GM23248 (cell line): Measurements from ENCODE around the gene TMEM52B. TPM values are rescaled to one million over a fixed set of nuclear protein-coding genes. Genes with fewer than 3 reads are reported as not detected.
A peak's percentile ranks its signal among the peaks of the same experiment; 100 is the strongest.

Experiments used
- DNase-seq: peaks from one replicate; pipeline ENCODE4 v3.0.0-alpha.2; 2015
- H2AFZ ChIP-seq: fragments of 200-600 bp; sonication (generic); 2 replicates; pipeline ENCODE4 v1.6.1; 2016; ENCODE audit warnings: antibody characterized with exemption
- H3F3A ChIP-seq: fragments of 200-600 bp; sonication (generic); 2 replicates; pipeline ENCODE4 v1.6.1; 2016; ENCODE audit warnings: mild to moderate bottlenecking, antibody characterized with exemption, mixed run types; ENCODE audit not compliant: insufficient read depth
- H3K27ac ChIP-seq: fragments of 200-600 bp; sonication (generic); 2 replicates; pipeline ENCODE4 v1.5.1; 2016; ENCODE audit warnings: mild to moderate bottlenecking
- H3K27me3 ChIP-seq: fragments of 200-600 bp; sonication (generic); replicated peaks from 2 replicates; pipeline ENCODE4 v1.6.1; 2016; ENCODE audit warnings: mild to moderate bottlenecking; ENCODE audit not compliant: insufficient read depth
- H3K36me3 ChIP-seq: fragments of 200-600 bp; sonication (generic); 2 replicates; pipeline ENCODE4 v1.6.1; 2016; ENCODE audit warnings: low read depth, mild to moderate bottlenecking
- H3K4me1 ChIP-seq: fragments of 200-600 bp; sonication (generic); 2 replicates; pipeline ENCODE4 v1.6.1; 2016; ENCODE audit warnings: mild to moderate bottlenecking; ENCODE audit not compliant: insufficient read depth
- H3K4me2 ChIP-seq: fragments of 200-600 bp; sonication (generic); one replicate; pipeline ENCODE4 v1.6.1; 2016; ENCODE audit warnings: mild to moderate bottlenecking; ENCODE audit not compliant: unreplicated experiment
- H3K4me3 ChIP-seq: fragments of 200-600 bp; sonication (generic); 2 replicates; pipeline ENCODE4 v1.5.1; 2016; ENCODE audit warnings: mild to moderate bottlenecking
- H3K79me2 ChIP-seq: fragments of 200-600 bp; sonication (generic); 2 replicates; pipeline ENCODE4 v1.6.1; 2016; ENCODE audit warnings: mild to moderate bottlenecking; ENCODE audit not compliant: insufficient read depth
- H3K9ac ChIP-seq: fragments of 200-600 bp; sonication (generic); 2 replicates; pipeline ENCODE4 v1.6.1; 2016; ENCODE audit warnings: mild to moderate bottlenecking
- H3K9me2 ChIP-seq: fragments of 200-600 bp; sonication (generic); 2 replicates; pipeline ENCODE4 v1.6.1; 2016; ENCODE audit warnings: mixed run types, mild to moderate bottlenecking, moderate library complexity; ENCODE audit not compliant: insufficient read depth
- H3K9me3 ChIP-seq: fragments of 200-600 bp; sonication (generic); one replicate; pipeline ENCODE4 v1.6.1; 2017; ENCODE audit warnings: low read depth
- H4K20me1 ChIP-seq: fragments of 200-600 bp; sonication (generic); 2 replicates; pipeline ENCODE4 v1.6.0; 2016; ENCODE audit not compliant: insufficient read depth
- EZH2 ChIP-seq: fragments of 200-600 bp; sonication (generic); IDR thresholded peaks from 2 replicates; pipeline ENCODE4 v1.6.1; 2018; ENCODE audit warnings: antibody characterized with exemption, mild to moderate bottlenecking; ENCODE audit not compliant: insufficient read depth, poor library complexity, severe bottlenecking
- EZH2phosphoT487 ChIP-seq: fragments of 200-600 bp; sonication (generic); IDR thresholded peaks from 2 replicates; pipeline ENCODE4 v1.6.1; 2018; ENCODE audit warnings: antibody characterized with exemption, moderate library complexity, mild to moderate bottlenecking, low read depth; ENCODE audit not compliant: insufficient read depth
- WGBS, 2 experiments: methylation state at CpG; one replicate each; pipeline ENCODE4 v1.1.6; 2015 to 2017; ENCODE audit warnings: low lambda C conversion rate in 2 of 2, low coverage in 1 of 2; ENCODE audit errors: missing lambda C conversion rate in 2 of 2; 5-methylcytosine and 5-hydroxymethylcytosine counted together
- in situ Hi-C: fragments of 300-500 bp; cut with MboI; formaldehyde crosslinking; loops from 2 replicates; pipeline ENCODE4 v1.15.0; 2020
- polyA plus RNA-seq: library from polyadenylated mRNA; unstranded; fragments of >200 nt; fragmentation: Nextera tagmentation; extraction: Ambion mirVana; gene quantifications from 2 replicates; pipeline ENCODE4 v1.2.1, GENCODE V29; 2016
- total RNA-seq: library from RNA; depleted of rRNA; stranded (reverse); fragments of >200 nt; shearing (Covaris generic); gene quantifications from 2 replicates; pipeline ENCODE4 v1.2.3, GENCODE V29; 2014

TMEM52B gene
- total and polyA plus RNA-seq, 2 experiments from 2014 or later: 0.25 to 6.7 TPM

DNA sequence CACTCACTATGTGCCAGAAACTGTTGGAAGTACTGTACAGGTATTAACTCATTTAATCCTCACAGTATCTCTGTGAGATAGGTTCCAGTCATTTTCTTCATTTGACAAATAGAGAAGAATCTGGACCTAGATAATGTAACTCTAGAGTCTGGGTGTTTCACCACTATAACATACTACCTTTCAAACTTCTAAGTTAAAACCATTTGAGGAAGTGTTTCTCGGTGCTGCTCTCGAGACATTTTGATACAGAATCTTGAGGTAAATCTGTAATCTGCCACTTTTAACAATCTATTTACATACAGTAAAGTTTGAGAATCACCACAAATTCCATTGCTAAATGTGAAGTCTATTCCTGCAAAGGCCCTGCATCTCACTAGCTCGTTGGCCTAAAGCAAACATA lies 15.7 kb upstream of the TMEM52B start:
- Histone ChIP-seq H3K4me2 (no peak overlapping the region), H3F3A (0 out of 2 replicates have a peak, but pooled peaks cover 7% of the 10 kb centered on the region), H3K9ac (no peak overlapping the region), H3K27me3 (no peaks in the 10 kb centered on the region), H3K4me3 (no peak overlapping the region), H3K79me2 (no peaks in the 10 kb centered on the region), H3K9me2 (no peaks in the 10 kb centered on the region), H3K36me3 (no peaks in the 10 kb centered on the region), H4K20me1 (no peaks in the 10 kb centered on the region), H2AFZ (peak overlapping the region; percentile 32; the same call in 1 of the 2 replicates), H3K27ac (no peak overlapping the region), H3K9me3 (no peaks in the 10 kb centered on the region), H3K4me1 (peaks cover 13% of the 10 kb centered on the region)
- no peak for TF ChIP-seq EZH2phosphoT487
- no peak for TF ChIP-seq EZH2
- DNase-seq: no peak
- WGBS, 2 experiments: 79 to 81% methylated on average over 3 of the region's 3 CpGs
- in situ Hi-C loops: no loop called here

DNA sequence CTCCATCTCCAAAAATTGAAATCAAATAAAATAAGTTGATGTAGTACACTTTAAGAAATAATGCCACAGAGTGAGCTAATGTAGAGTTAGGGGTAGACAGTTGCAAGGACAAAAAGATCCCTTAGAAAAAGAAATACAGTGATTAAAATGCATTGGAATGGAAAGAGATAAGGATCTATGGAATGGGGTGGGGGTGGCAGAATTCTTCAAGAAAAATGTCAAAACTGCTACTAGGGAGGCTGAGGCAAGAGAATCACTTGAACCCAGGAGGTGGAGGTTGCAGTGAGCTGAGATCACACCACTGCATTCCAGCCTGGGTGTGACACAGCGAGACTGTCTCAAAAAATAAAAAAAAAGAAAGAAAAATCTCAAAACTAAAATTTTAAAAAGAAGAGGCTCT lies 13.4 kb upstream of the TMEM52B start:
- Histone ChIP-seq H3K79me2 (no peaks in the 10 kb centered on the region), H3K9ac (no peak overlapping the region), H3K36me3 (no peaks in the 10 kb centered on the region), H3K4me3 (no peak overlapping the region), H3K9me2 (no peaks in the 10 kb centered on the region), H3K27me3 (no peaks in the 10 kb centered on the region), H3K9me3 (no peaks in the 10 kb centered on the region), H3K4me2 (no peak overlapping the region), H4K20me1 (no peaks in the 10 kb centered on the region), H3K4me1 (peaks cover 31% of the 10 kb centered on the region), H3F3A (peaks cover 6% of the 10 kb centered on the region), H2AFZ (no peak overlapping the region), H3K27ac (no peak overlapping the region)
- no peak for DNase-seq
- in situ Hi-C loops: no loop called here
- WGBS, 2 experiments: 0 to 10% methylated on average over 1 of the region's 1 CpG
- TF ChIP-seq EZH2: no peak
- no peak for TF ChIP-seq EZH2phosphoT487

DNA sequence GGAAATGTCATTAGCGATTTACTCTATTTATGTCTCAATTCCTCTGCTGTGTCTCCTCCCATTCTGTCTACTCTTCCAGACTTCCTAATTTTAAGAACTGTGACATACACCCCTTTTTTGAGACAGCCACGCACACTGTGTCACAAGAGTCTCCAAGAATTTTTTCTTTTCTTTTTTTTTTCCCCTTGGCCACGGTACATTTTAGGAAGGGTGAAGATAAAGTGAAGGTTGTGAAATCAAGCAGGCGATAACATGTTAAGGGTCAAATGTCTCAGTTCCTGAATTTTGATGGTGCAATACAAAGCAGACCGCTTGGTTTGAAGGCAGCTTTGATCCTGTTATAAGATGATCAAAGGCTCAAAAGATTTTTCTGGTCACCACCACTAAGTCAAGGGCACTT lies 11.2 kb upstream of the TMEM52B start:
- H3K27me3 ChIP-seq: no peaks in the 10 kb centered on the region
- peaks cover 23% of the 10 kb centered on the region for H3F3A ChIP-seq
- DNase-seq: no peak
- in situ Hi-C loops: no loop called here
- H3K36me3 ChIP-seq: no peaks in the 10 kb centered on the region
- H3K4me2 ChIP-seq: no peak overlapping the region
- TF ChIP-seq EZH2phosphoT487 (no peak), EZH2 (no peak)
- H3K9me3 ChIP-seq: no peaks in the 10 kb centered on the region
- no peaks in the 10 kb centered on the region for H4K20me1 ChIP-seq
- H3K9ac ChIP-seq: no peak overlapping the region
- no peak overlapping the region for H2AFZ ChIP-seq
- no peaks in the 10 kb centered on the region for H3K79me2 ChIP-seq
- H3K4me3 ChIP-seq: no peak overlapping the region
- no peak overlapping the region for H3K27ac ChIP-seq
- no peaks in the 10 kb centered on the region for H3K9me2 ChIP-seq
- 47 to 56% methylated on average over 5 of the region's 5 CpGs for WGBS, 2 experiments
- H3K4me1 ChIP-seq: peaks cover 52% of the 10 kb centered on the region

DNA sequence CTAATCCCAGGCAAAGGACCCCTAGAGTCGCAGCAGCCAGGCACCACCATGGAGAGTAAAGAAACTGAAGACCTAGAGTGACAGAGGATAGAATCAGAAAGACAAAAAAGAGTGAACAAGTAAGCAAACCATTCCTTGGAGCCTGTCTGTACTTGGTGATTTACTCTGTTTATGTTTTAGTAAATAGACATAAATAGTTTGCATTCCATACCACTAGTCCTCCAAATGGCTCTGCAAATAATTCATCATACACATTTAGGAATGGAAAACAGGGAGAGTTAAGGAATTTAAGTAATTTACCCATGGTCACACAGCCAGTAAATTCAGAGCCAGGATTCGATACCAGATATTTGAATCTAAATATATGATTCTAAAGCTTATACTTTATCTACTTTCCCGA lies 9.7 kb upstream of the TMEM52B start:
- Histone ChIP-seq H3K4me1 (peaks cover 53% of the 10 kb centered on the region), H3F3A (peaks cover 23% of the 10 kb centered on the region), H3K9me2 (no peaks in the 10 kb centered on the region), H3K9ac (no peak overlapping the region), H3K27me3 (no peaks in the 10 kb centered on the region), H3K4me2 (peak overlapping the region; percentile 70), H2AFZ (peak overlapping the region; percentile 48), H3K27ac (peak overlapping the region; percentile 40), H3K9me3 (no peaks in the 10 kb centered on the region), H4K20me1 (no peaks in the 10 kb centered on the region), H3K4me3 (0 out of 2 replicates have a peak overlapping the region, but pooled peaks have one; percentile 4), H3K79me2 (no peaks in the 10 kb centered on the region), H3K36me3 (no peaks in the 10 kb centered on the region)
- 50% methylated on average over 3 of the region's 3 CpGs for WGBS, 2 experiments
- TF ChIP-seq EZH2 (no peak), EZH2phosphoT487 (no peak)
- DNase-seq: no peak
- in situ Hi-C loops: no loop called here

DNA sequence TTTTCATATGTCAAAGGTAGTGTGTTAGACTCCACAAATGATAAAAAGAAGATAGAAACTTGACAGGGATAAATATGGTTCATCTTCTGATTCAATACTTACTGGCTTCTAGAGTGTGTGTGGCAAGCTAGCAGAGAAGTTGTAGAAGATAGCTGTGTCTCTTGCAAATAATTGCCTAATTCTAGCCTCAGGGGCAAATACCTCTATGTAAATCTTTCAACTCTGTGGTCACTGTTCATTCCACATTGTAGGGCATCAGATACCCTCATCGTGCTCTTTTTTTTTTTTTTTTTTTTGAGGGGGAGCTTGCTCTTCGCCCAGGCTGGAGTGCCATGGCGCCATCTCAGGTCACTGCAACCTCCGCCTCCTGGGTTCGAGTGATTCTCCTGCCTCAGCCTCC lies 8.6 kb upstream of the TMEM52B start:
- Histone ChIP-seq H3K4me1 (peaks cover 53% of the 10 kb centered on the region), H4K20me1 (no peaks in the 10 kb centered on the region), H3K27me3 (no peaks in the 10 kb centered on the region), H3K9me2 (no peaks in the 10 kb centered on the region), H3K4me2 (peak overlapping the region; percentile 70), H3K9me3 (no peaks in the 10 kb centered on the region), H3K79me2 (no peaks in the 10 kb centered on the region), H3K4me3 (no peak overlapping the region), H3K9ac (no peak overlapping the region), H3F3A (peaks cover 23% of the 10 kb centered on the region), H3K27ac (0 out of 2 replicates have a peak overlapping the region, but pooled peaks have one; percentile 40), H2AFZ (no peak overlapping the region), H3K36me3 (no peaks in the 10 kb centered on the region)
- in situ Hi-C loops: no loop called here
- no peak for TF ChIP-seq EZH2
- no peak for TF ChIP-seq EZH2phosphoT487
- 76 to 81% methylated on average over 4 to 5 of the region's 5 CpGs for WGBS, 2 experiments
- peak; percentile 62 for DNase-seq
